PC-3 (cell line): ENCODE data around the gene MED13L. TPM values are rescaled to one million over a fixed set of nuclear protein-coding genes. Genes with fewer than 3 reads are reported as not detected.
A peak's percentile ranks its signal among the peaks of the same experiment; 100 is the strongest.

ENCODE experiments used
- ATAC-seq: fragments of 200-7000 bp; cut with Tn5 transposase; 2 replicates; pipeline ENCODE4 v1.9.1; 2020; ENCODE audit warnings: mild to moderate bottlenecking, moderate library complexity
- BruUV-seq: library from RNA; stranded (reverse); fragments of 400-500 nt; replicated peaks from 2 replicates; lab custom pipeline; 2021; lab: Mats Ljungman, UMichigan
- CTCF ChIA-PET: fragments of 300-600 bp; sonication (Branson Sonifier 250); formaldehyde crosslinking; loops from one replicate; lab custom pipeline; 2022; ENCODE audit warnings: antibody characterized with exemption; lab: Charles Lee
- POLR2A ChIA-PET: fragments of 300-600 bp; sonication (Branson Sonifier 250); formaldehyde crosslinking; loops from one replicate; lab custom pipeline; 2022; ENCODE audit warnings: antibody characterized with exemption; ENCODE audit not compliant: unreplicated experiment; lab: Charles Lee
- DNase-seq: peaks from one replicate; pipeline ENCODE4 v3.0.0-alpha.2; 2015
- H2AFZ ChIP-seq: fragments of 300-600 bp; sonication (generic); 2 replicates; pipeline ENCODE4 v1.6.0; 2016; ENCODE audit warnings: antibody characterized with exemption, low read length
- H3F3A ChIP-seq: fragments of 300-600 bp; sonication (generic); one replicate; pipeline ENCODE4 v1.6.0; 2017; ENCODE audit warnings: antibody characterized with exemption, low read length, control low read depth, mild to moderate bottlenecking; ENCODE audit not compliant: unreplicated experiment
- H3K27ac ChIP-seq: fragments of 300-600 bp; sonication (generic); 2 replicates; pipeline ENCODE4 v1.5.1; 2016; ENCODE audit warnings: mild to moderate bottlenecking, low read length
- H3K27me3 ChIP-seq: fragments of 300-600 bp; sonication (generic); 2 replicates; pipeline ENCODE4 v1.6.1; 2016; ENCODE audit warnings: low read length, mixed read lengths
- H3K36me3 ChIP-seq: fragments of 300-600 bp; sonication (generic); 2 replicates; pipeline ENCODE4 v1.6.1; 2016; ENCODE audit warnings: low read depth, mixed run types, low read length, mixed read lengths
- H3K4me1 ChIP-seq: fragments of 300-600 bp; sonication (generic); 2 replicates; pipeline ENCODE4 v1.5.1; 2016; ENCODE audit warnings: low read length; ENCODE audit not compliant: insufficient read depth
- H3K4me2 ChIP-seq: fragments of 300-600 bp; sonication (generic); 2 replicates; pipeline ENCODE4 v1.6.0; 2016; ENCODE audit warnings: low read length
- H3K4me3 ChIP-seq: fragments of 300-600 bp; sonication (generic); 2 replicates; pipeline ENCODE4 v1.5.1; 2016; ENCODE audit warnings: mild to moderate bottlenecking, low read length, mixed read lengths
- H3K79me2 ChIP-seq: fragments of 300-600 bp; sonication (generic); 2 replicates; pipeline ENCODE4 v1.6.1; 2017; ENCODE audit warnings: low read length, mixed read lengths
- H3K9ac ChIP-seq: fragments of 300-600 bp; sonication (generic); 2 replicates; pipeline ENCODE4 v1.6.0; 2016; ENCODE audit warnings: mild to moderate bottlenecking, low read length
- H3K9me2 ChIP-seq: fragments of 300-600 bp; sonication (generic); replicated peaks from 2 replicates; pipeline ENCODE4 v1.6.1; 2016; ENCODE audit warnings: mixed run types, low read length, mixed read lengths
- H3K9me3 ChIP-seq: fragments of 300-600 bp; sonication (generic); 2 replicates; pipeline ENCODE4 v1.6.1; 2016; ENCODE audit warnings: low read length, mixed read lengths
- H4K20me1 ChIP-seq: fragments of 300-600 bp; sonication (generic); 2 replicates; pipeline ENCODE4 v1.6.1; 2016; ENCODE audit warnings: low read length, mixed read lengths
- EZH2 ChIP-seq: fragments of 300-600 bp; sonication (generic); IDR thresholded peaks from one replicate; pipeline ENCODE4 v1.6.1; 2017; ENCODE audit warnings: antibody characterized with exemption, mild to moderate bottlenecking, low read length; ENCODE audit not compliant: unreplicated experiment
- EZH2phosphoT487 ChIP-seq: fragments of 300-600 bp; sonication (generic); IDR thresholded peaks from 2 replicates; pipeline ENCODE4 v1.6.1; 2018; ENCODE audit warnings: mild to moderate bottlenecking, antibody characterized with exemption, low read length, borderline replicate concordance
- intact Hi-C: fragments of 100-400 bp; cut with micrococcal nuclease; formaldehyde crosslinking; loops from 2 replicates; pipeline ENCODE4 v1.9.0; 2023
- total RNA-seq: library from RNA; depleted of rRNA; stranded (reverse); fragments of >200 nt; gene quantifications from 2 replicates; pipeline ENCODE4 v1.2.3, GENCODE V29; 2014
- TF ChIP-seq, protein P1 (sequence below): fragments of 300-600 bp; sonication (generic); conservative IDR thresholded peaks from 2 replicates; pipeline ENCODE4 v1.5.1; 2017; ENCODE audit warnings: antibody characterized with exemption, low read depth, mild to moderate bottlenecking, low read length

The MED13L gene
- total RNA-seq, 1 experiment from 2014 or later: 61.2 TPM

DNA sequence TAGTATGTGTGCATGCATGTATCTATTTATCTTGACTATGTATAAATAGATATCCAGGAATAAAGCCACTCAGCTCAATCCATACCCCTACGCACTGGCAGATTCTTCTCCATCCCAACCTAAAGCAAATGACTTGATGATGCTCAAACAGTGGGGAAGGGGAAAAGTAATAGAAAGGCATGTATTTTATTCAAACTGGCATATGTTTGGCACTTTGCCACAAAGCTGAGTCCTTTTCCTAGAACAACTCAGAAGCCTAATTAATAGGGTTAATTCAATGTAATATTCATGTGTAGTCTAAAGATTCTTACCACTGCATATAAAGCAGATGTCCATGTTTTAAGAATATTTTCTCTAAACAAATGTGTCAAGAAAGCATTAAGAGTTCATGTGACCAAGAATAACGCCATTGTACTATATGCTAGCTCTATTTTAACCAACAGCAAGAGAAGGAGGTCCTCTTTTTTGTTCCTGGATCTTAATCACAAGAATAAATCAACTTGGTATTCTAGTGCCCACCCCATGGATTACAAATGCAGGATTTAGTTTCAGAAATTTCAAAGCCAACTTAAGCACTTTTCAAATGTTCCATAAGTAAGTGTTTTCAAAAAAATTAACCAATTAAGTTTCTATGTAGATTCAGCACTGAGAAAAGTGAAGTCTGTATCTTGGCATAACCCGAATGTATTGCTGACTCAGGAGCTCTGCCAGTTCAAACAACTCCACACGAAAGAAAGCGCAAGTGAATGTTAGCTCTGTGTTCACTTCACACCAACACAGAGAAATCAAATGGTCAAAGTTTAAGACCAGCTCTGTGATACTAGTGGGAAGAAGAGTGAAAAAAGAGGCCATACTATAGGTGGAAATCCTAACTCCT, 233.6 kb downstream of the MED13L start:
- TF ChIP-seq, protein P1, sequence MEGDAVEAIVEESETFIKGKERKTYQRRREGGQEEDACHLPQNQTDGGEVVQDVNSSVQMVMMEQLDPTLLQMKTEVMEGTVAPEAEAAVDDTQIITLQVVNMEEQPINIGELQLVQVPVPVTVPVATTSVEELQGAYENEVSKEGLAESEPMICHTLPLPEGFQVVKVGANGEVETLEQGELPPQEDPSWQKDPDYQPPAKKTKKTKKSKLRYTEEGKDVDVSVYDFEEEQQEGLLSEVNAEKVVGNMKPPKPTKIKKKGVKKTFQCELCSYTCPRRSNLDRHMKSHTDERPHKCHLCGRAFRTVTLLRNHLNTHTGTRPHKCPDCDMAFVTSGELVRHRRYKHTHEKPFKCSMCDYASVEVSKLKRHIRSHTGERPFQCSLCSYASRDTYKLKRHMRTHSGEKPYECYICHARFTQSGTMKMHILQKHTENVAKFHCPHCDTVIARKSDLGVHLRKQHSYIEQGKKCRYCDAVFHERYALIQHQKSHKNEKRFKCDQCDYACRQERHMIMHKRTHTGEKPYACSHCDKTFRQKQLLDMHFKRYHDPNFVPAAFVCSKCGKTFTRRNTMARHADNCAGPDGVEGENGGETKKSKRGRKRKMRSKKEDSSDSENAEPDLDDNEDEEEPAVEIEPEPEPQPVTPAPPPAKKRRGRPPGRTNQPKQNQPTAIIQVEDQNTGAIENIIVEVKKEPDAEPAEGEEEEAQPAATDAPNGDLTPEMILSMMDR: no peak
- TF ChIP-seq EZH2phosphoT487: no peak
- H3K27ac ChIP-seq: no peak overlapping the region
- no peaks in the 10 kb centered on the region for H3K9me3 ChIP-seq
- H3F3A ChIP-seq: peaks cover 3% of the 10 kb centered on the region
- no peak overlapping the region for H3K4me3 ChIP-seq
- 0 out of 2 replicates have a peak, but pooled peaks cover 5% of the 10 kb centered on the region for H4K20me1 ChIP-seq
- H3K36me3 ChIP-seq: no peaks in the 10 kb centered on the region
- no peak for ATAC-seq
- no peak overlapping the region for H3K9ac ChIP-seq
- H3K4me1 ChIP-seq: peaks cover 20% of the 10 kb centered on the region
- H3K79me2 ChIP-seq: peaks cover 64% of the 10 kb centered on the region
- H2AFZ ChIP-seq: no peak overlapping the region
- ChIA-PET CTCF (interaction anchor here (0.6 kb wide), 1 partner anchor 22 kb away, joined by 3 read pairs; no protein-coding TSS in a partner anchor), POLR2A (no interaction called here)
- no TSS peak for BruUV-seq
- intact Hi-C loops: no loop called here
- no peak for DNase-seq
- H3K4me2 ChIP-seq: no peak overlapping the region
- no peaks in the 10 kb centered on the region for H3K9me2 ChIP-seq
- no peaks in the 10 kb centered on the region for H3K27me3 ChIP-seq

DNA sequence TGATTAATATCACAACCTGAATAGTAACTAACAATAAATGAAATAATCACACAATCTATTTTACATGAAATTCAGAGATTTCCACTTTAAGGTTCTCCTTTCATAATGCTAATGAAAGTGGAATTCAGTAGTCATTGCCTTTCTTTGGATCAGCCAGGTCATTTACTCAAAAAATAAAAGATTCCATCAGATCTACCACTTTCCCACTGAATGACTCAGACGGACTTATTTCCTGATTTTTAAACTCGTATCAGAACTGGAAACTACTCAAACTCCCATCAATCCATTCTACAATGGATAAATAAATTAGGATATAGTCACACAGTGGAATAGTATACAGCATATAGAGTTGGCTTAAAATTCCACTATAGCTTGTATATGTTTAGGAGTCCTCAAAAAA, 237.1 kb downstream of the MED13L start:
- Histone ChIP-seq H3F3A (peaks cover 16% of the 10 kb centered on the region), H2AFZ (no peak overlapping the region), H3K27me3 (no peaks in the 10 kb centered on the region), H3K9me2 (no peaks in the 10 kb centered on the region), H3K4me1 (peaks cover 45% of the 10 kb centered on the region), H3K9me3 (no peaks in the 10 kb centered on the region), H3K36me3 (no peaks in the 10 kb centered on the region), H4K20me1 (0 out of 2 replicates have a peak, but pooled peaks cover 5% of the 10 kb centered on the region), H3K79me2 (peaks cover 80% of the 10 kb centered on the region), H3K9ac (no peak overlapping the region), H3K4me2 (peak overlapping the region; percentile 14), H3K27ac (no peak overlapping the region), H3K4me3 (no peak overlapping the region)
- ATAC-seq (no peak), DNase-seq (peak; percentile 49)
- TF ChIP-seq EZH2: no peak
- TF ChIP-seq EZH2phosphoT487: no peak
- ChIA-PET POLR2A (no interaction called here), CTCF (no interaction called here)
- intact Hi-C loops: no loop called here
- no TSS peak for BruUV-seq

DNA sequence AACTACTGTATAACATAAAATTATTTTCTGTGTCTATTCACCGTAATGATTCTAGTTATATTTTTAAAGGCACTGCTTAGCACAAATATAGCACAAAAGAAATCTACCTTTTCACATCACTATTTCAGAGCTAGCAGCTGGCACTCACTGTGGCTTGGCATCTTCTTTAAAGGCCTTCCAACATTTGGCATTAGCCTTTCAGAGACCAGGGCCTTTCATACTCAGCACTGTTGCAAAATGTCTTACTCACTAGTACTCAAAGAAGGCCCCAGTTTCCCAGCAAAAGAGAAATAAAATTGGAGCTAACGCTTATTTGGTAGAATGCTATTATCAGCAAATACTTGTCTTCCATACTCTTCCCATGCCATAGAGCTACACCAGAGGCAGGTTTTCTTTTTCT, 238.4 kb downstream of the MED13L start:
- no peaks in the 10 kb centered on the region for H3K9me2 ChIP-seq
- H3K4me2 ChIP-seq: no peak overlapping the region
- no TSS peak for BruUV-seq
- H3K27me3 ChIP-seq: no peaks in the 10 kb centered on the region
- no peak for DNase-seq
- peaks cover 5% of the 10 kb centered on the region; the same call in 1 of the 2 replicates for H4K20me1 ChIP-seq
- peaks cover 79% of the 10 kb centered on the region for H3K79me2 ChIP-seq
- H3K27ac ChIP-seq: no peak overlapping the region
- H2AFZ ChIP-seq: no peak overlapping the region
- H3K4me1 ChIP-seq: peaks cover 45% of the 10 kb centered on the region
- intact Hi-C loops: no loop called here
- no peak overlapping the region for H3K9ac ChIP-seq
- H3K9me3 ChIP-seq: no peaks in the 10 kb centered on the region
- H3K4me3 ChIP-seq: no peak overlapping the region
- peaks cover 16% of the 10 kb centered on the region for H3F3A ChIP-seq
- ChIA-PET POLR2A (no interaction called here), CTCF (interaction anchor here (0.6 to 0.7 kb wide), 2 partner anchors 212 to 658 kb away, joined by 5 to 7 read pairs; no protein-coding TSS in a partner anchor)
- no peak for ATAC-seq
- H3K36me3 ChIP-seq: no peaks in the 10 kb centered on the region
- TF ChIP-seq, protein P1: no peak
- TF ChIP-seq EZH2 (no peak), EZH2phosphoT487 (no peak)
